ENCODE results near the gene AIFM3. TPM values are rescaled to one million over a fixed set of nuclear protein-coding genes. Genes with fewer than 3 reads are reported as not detected.

The AIFM3 gene
- total and polyA plus RNA-seq, 2 of the 4 experiments (the other 2 are of a cell fraction), result 0.09 to 0.18 TPM

GRCh38 chr22:20951151-20951931 is 15.7 kb upstream of the AIFM3 start:
- H2AK5ac ChIP-seq (ENCODE audit: low read depth, low read length), result no peak overlapping the region
- no peak overlapping the region for H3K4ac ChIP-seq (ENCODE audit: low read depth, low read length)
- peaks cover 77% of the 10 kb centered on the region for H4K20me1 ChIP-seq (ENCODE audit: insufficient read depth, low read length)
- no peak overlapping the region for H4K91ac ChIP-seq (ENCODE audit: insufficient read depth, low read depth, low read length)
- H3K18ac ChIP-seq (ENCODE audit: low read depth, low read length), result no peak overlapping the region
- no peak overlapping the region for H3K4me2 ChIP-seq (ENCODE audit: low read depth, low read length)
- TSS peak; percentile 52 for BruUV-seq (replicated peaks)
- WGBS, 2 experiments (ENCODE audit: extremely low coverage in 2 of 2, insufficient read length in 1 of 2), result no CpG with 5 or more reads among the region's 10 CpGs
- ChIA-PET POLR2A (ENCODE audit: unreplicated experiment) (no interaction called here), CTCF (no interaction called here)
- no peak overlapping the region for H3K9ac ChIP-seq (ENCODE audit: low read depth, low read length)
- no peak overlapping the region for H2BK5ac ChIP-seq (ENCODE audit: low read depth, low read length, poor library complexity, severe bottlenecking)
- TF ChIP-seq SMC3 (IDR thresholded peaks at IDR 0.05; ENCODE audit: low read depth, low read length), result no peak
- no peaks in the 10 kb centered on the region; the same call in 1 of the 2 replicates for H3K4me1 ChIP-seq (ENCODE audit: control insufficient read depth, insufficient read depth, low read length)
- H2AK9ac ChIP-seq (replicated peaks; ENCODE audit: low read depth, low read length, poor library complexity), result no peak overlapping the region
- no peak overlapping the region for H2BK15ac ChIP-seq (ENCODE audit: low read depth, low read length)
- no peak overlapping the region for H2BK20ac ChIP-seq (ENCODE audit: low read depth, low read length)
- H3K27ac ChIP-seq (ENCODE audit: insufficient read depth, low read length), result no peak overlapping the region
- no peaks in the 10 kb centered on the region for H3K9me3 ChIP-seq (ENCODE audit: control insufficient read depth, insufficient read depth, low read length)
- dilution Hi-C loops (cut with HindIII; ENCODE audit: low sequenced_read_pairs, unreplicated experiment) (no loop called here), intact Hi-C loops (cut with micrococcal nuclease) (loop anchor here (10.0 kb wide), 2 partner anchors 67 to 147 kb away; no protein-coding TSS in a partner anchor), in situ Hi-C loops (cut with MboI; ENCODE audit: low sequenced_read_pairs) (no loop called here)
- no peak for ATAC-seq (ENCODE audit: low read depth)
- no peak overlapping the region for H3K23ac ChIP-seq (ENCODE audit: low read depth, low read length)
- no peak overlapping the region for H4K5ac ChIP-seq (ENCODE audit: low read depth, low read length)
- H3K36me3 ChIP-seq (ENCODE audit: control insufficient read depth, insufficient read depth, low read length), result peaks cover 39% of the 10 kb centered on the region
- no peak for DNase-seq
- peaks cover 31 to 90% of the 10 kb centered on the region in 2 experiments for H3K79me1 ChIP-seq (ENCODE audit: low read depth in 1 of 2, low read length in 2 of 2)
- H3K27me3 ChIP-seq (ENCODE audit: control insufficient read depth, insufficient read depth, low read length), result no peaks in the 10 kb centered on the region
- H2BK120ac ChIP-seq (ENCODE audit: low read depth, low read length), result no peak overlapping the region
- H4K8ac ChIP-seq (ENCODE audit: low read depth in 2 of 2, low read length in 2 of 2), result no peak overlapping the region
- H3K9me1 ChIP-seq (ENCODE audit: insufficient read depth, low read length), result peaks cover 28% of the 10 kb centered on the region
- H3K56ac ChIP-seq (ENCODE audit: extremely low read depth, insufficient read depth, low read length), result no peak overlapping the region
- H3K4me3 ChIP-seq (ENCODE audit: insufficient read depth, low read depth, low read length), result no peak overlapping the region
- H2AFZ ChIP-seq (replicated peaks; ENCODE audit: low read length, poor library complexity), result no peak overlapping the region
- H3K14ac ChIP-seq (replicated peaks; ENCODE audit: low read depth, low read length), result no peak overlapping the region

All from IMR-90 (cell line).